ENCODE results near the gene IRF2BPL.
A peak's percentile ranks its signal among the peaks of the same experiment; 100 is the strongest.

IRF2BPL gene

GRCh38 chr14:76984787-76985375 lies 43.6 kb downstream of the IRF2BPL start:
- DNase-seq, result no peak

- DNase-seq, result no peak
Measured at GRCh38 chr14:76984297-76984696, 44.2 kb downstream of the IRF2BPL start.

- no peak for DNase-seq
Measured at GRCh38 chr14:76981670-76982069, 46.8 kb downstream of the IRF2BPL start.

- peak; percentile 89 for DNase-seq
Measured at GRCh38 chr14:76977793-76978720, 50.5 kb downstream of the IRF2BPL start.

GRCh38 chr14:76976240-76977005 lies 52.1 kb downstream of the IRF2BPL start:
- DNase-seq, result no peak

- DNase-seq, result no peak
Measured at GRCh38 chr14:76975812-76976211, 52.7 kb downstream of the IRF2BPL start.

- no peak for DNase-seq
Measured at GRCh38 chr14:76975051-76975450, 53.5 kb downstream of the IRF2BPL start.
